Measurements from ENCODE around the gene SYNGR1. TPM values are rescaled to one million over a fixed set of nuclear protein-coding genes. Genes with fewer than 3 reads are reported as not detected.

SYNGR1 gene
- total and polyA plus RNA-seq, 2 of the 8 experiments (the other 6 are each of a cell fraction or from before 2014, with no cell fraction given): 32.5 to 84.7 TPM

DNA sequence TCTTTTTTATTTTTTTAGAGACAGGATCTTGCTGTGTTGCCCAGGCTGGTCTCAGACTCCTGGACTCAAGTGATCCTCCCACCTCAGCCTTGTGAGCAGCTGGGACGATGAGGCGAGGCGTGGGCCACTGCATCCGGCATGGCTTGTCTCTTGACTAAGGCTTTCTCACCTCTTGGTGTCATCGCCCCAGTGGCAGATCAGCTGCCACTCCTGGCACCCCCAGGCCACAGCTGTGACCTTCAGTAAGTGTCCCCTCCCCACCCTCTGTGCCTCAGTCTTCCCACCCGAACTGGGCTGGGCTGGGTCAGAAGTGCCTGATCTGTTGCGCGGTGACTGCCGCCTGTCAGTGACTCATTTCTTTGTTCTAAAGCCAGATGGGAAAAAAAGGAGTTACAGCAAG, 3.6 kb downstream of the SYNGR1 start:
- Histone ChIP-seq H3K23ac (ENCODE audit: insufficient read length) (no peak overlapping the region), H4K8ac (ENCODE audit: extremely low read depth, insufficient read depth, low read length) (no peak overlapping the region), H3K9me3 (ENCODE audit: insufficient read depth in 2 of 2, low read depth in 1 of 2, low read length in 1 of 2) (no peaks in the 10 kb centered on the region), H4K5ac (ENCODE audit: insufficient read length, low read depth, low read length) (no peak overlapping the region), H2BK120ac (replicated peaks; ENCODE audit: low read depth, low read length) (no peak overlapping the region), H3K27me3 (replicated peaks in 1 of 4; ENCODE audit: control insufficient read depth in 3 of 4, extremely low read depth in 1 of 4, insufficient read depth in 3 of 4, low read length in 3 of 4) (peaks cover 0 to 4% (median 4%) of the 10 kb centered on the region in 4 experiments; a peak in 2 of 7 replicates), H2BK20ac (ENCODE audit: low read length) (no peak overlapping the region), H3K79me2 (ENCODE audit: control insufficient read depth in 1 of 2, insufficient read depth in 2 of 2, low read length in 2 of 2) (peaks cover 0 to 5% of the 10 kb centered on the region in 2 experiments; a peak in 1 of 4 replicates), H3K14ac (ENCODE audit: insufficient read length) (no peak overlapping the region), H3K4ac (replicated peaks; ENCODE audit: insufficient read length, low read depth, low read length) (no peak overlapping the region), H3K4me3 (ENCODE audit: extremely low read depth in 1 of 4, insufficient read depth in 2 of 4, low read depth in 3 of 4, low read length in 4 of 4) (no peak overlapping the region), H2AFZ (ENCODE audit: low read length) (no peak overlapping the region), H2BK15ac (ENCODE audit: low read length) (0 out of 2 replicates have a peak overlapping the region, but pooled peaks have one; percentile 29), H3K9ac (replicated peaks in 1 of 4; ENCODE audit: extremely low read depth in 1 of 4, low read depth in 3 of 4, low read length in 3 of 4) (no peak overlapping the region), H3K4me2 (ENCODE audit: insufficient read depth in 1 of 2, low read depth in 2 of 2, low read length in 2 of 2) (no peak overlapping the region), H3K27ac (ENCODE audit: low read depth, low read length) (no peak overlapping the region), H3K79me1 (ENCODE audit: low read depth, low read length) (peaks cover 7% of the 10 kb centered on the region), H2BK12ac (ENCODE audit: low read depth, low read length) (no peak overlapping the region), H3K56ac (replicated peaks; ENCODE audit: insufficient read length, low read depth, low read length) (no peak overlapping the region), H3K4me1 (replicated peaks in 1 of 4; ENCODE audit: control insufficient read depth in 3 of 4, insufficient read depth in 4 of 4, low read length in 3 of 4) (peaks cover 5 to 29% (median 19%) of the 10 kb centered on the region in 4 experiments), H3K36me3 (ENCODE audit: control insufficient read depth in 2 of 4, insufficient read depth in 4 of 4, low read length in 3 of 4) (no peaks in the 10 kb centered on the region), H2BK5ac (ENCODE audit: low read depth, low read length) (no peak overlapping the region), H3K18ac (ENCODE audit: extremely low read depth, low read length) (peak overlapping the region; percentile 60; the same call in 1 of the 2 replicates), H3K23me2 (ENCODE audit: low read depth, low read length) (peaks cover 13% of the 10 kb centered on the region), H2AK5ac (ENCODE audit: low read depth, low read length) (no peak overlapping the region), H4K91ac (replicated peaks; ENCODE audit: insufficient read length, low read length) (no peak overlapping the region), H4K20me1 (replicated peaks in 1 of 2; ENCODE audit: control insufficient read depth in 1 of 2, insufficient read depth in 2 of 2, low read length in 2 of 2) (peaks cover 0 to 5% of the 10 kb centered on the region in 2 experiments)
- ChIA-PET CTCF (ENCODE audit: partially characterized antibody) (interaction anchor here (1.2 to 4.2 kb wide), 3 partner anchors 10 to 35 kb away, joined by 4 to 27 read pairs (median 6); partner anchors contain the start of gene RPL3), POLR2A (ENCODE audit: partially characterized antibody) (interaction anchor here (1.1 to 22.5 kb wide), 4 partner anchors 12 to 46 kb away, joined by 3 to 413 read pairs (median 10); partner anchors contain the start of genes RPL3 and TAB1)
- FAIRE-seq (no peak), DNase-seq (ENCODE audit: low read depth in 1 of 2, low spot score in 2 of 2) (no peak)
- WGBS, 2 experiments (ENCODE audit: extremely low coverage in 1 of 2, insufficient coverage in 1 of 2, insufficient read length in 1 of 2, insufficient replicate concordance in 2 of 2, low coverage in 1 of 2, low lambda C conversion rate in 2 of 2, missing lambda C conversion rate in 1 of 2): 92% methylated on average over 9 of the region's 9 CpGs; no CpG with 5 or more reads in 1 of the 2 experiments
- TF ChIP-seq JUN (IDR thresholded peaks at IDR 0.05; ENCODE audit: low read depth, low read length) (no peak), TEAD4 (IDR thresholded peaks at IDR 0.05; ENCODE audit: low read depth, low read length) (no peak), GTF2F1 (IDR thresholded peaks at IDR 0.05; ENCODE audit: borderline replicate concordance, low read depth, low read length) (no peak), SP1 (IDR thresholded peaks at IDR 0.05; ENCODE audit: low read depth, low read length) (no peak), SP4 (IDR thresholded peaks at IDR 0.05; ENCODE audit: low read length) (no peak), SUZ12 (IDR thresholded peaks at IDR 0.05; ENCODE audit: low read length) (no peak), KDM5A (IDR thresholded peaks at IDR 0.05; ENCODE audit: low read length) (no peak), POLR2AphosphoS5 (IDR thresholded peaks at IDR 0.05; ENCODE audit: low read depth, low read length) (no peak), HDAC2 (IDR thresholded peaks at IDR 0.05; ENCODE audit: borderline replicate concordance in 1 of 2, low read depth in 2 of 2, low read length in 2 of 2) (no peak), BRCA1 (IDR thresholded peaks at IDR 0.05; ENCODE audit: low read depth, low read length) (no peak)
